ENCODE measurements around the gene AUTS2. TPM values are rescaled to one million over a fixed set of nuclear protein-coding genes. Genes with fewer than 3 reads are reported as not detected.

The AUTS2 gene
- polyA plus RNA-seq, 3 donors: 0.08 to 0.35 TPM; not detected in 1

GRCh38 chr7:69906283-69906995 is 308.2 kb downstream of the AUTS2 start:
- Mint-ChIP-seq H3K4me3 (no peak overlapping the region), H3K36me3 (no peaks in the 10 kb centered on the region), H3K27me3 (ENCODE audit: low read depth in 3 of 3) (no peaks in the 10 kb centered on the region), H3K4me1 (no peaks in the 10 kb centered on the region), H3K9me3 (peaks cover 2 to 13% (median 11%) of the 10 kb centered on the region in 7 donors), H3K27ac (no peak overlapping the region)
- H2AFZ ChIP-seq (ENCODE audit: insufficient read depth, low read depth, low read length, poor library complexity, severe bottlenecking): no peak overlapping the region
- H3K36me3 ChIP-seq (replicated peaks in 1 of 2; ENCODE audit: control insufficient read depth in 1 of 2, insufficient read depth in 2 of 2, low read length in 2 of 2): no peaks in the 10 kb centered on the region
- intact Hi-C loops (cut with micrococcal nuclease): no loop called here
- H3K9me3 ChIP-seq (replicated peaks in 1 of 2; ENCODE audit: control insufficient read depth in 1 of 2, insufficient read depth in 1 of 2, low read length in 2 of 2): peaks cover 7 to 15% of the 10 kb centered on the region in 2 donors
- H3K79me2 ChIP-seq (ENCODE audit: insufficient read depth, low read length): no peaks in the 10 kb centered on the region
- H3K4me1 ChIP-seq (ENCODE audit: control insufficient read depth in 1 of 2, insufficient read depth in 2 of 2, low read length in 2 of 2): no peaks in the 10 kb centered on the region
- 62% methylated on average over 8 of the region's 8 CpGs for WGBS (ENCODE audit: insufficient coverage)
- no peak overlapping the region for H3K4me3 ChIP-seq (replicated peaks in 1 of 3; ENCODE audit: low read depth in 2 of 3, low read length in 3 of 3)
- DNase-seq: no peak
- no peak overlapping the region for H3K4me2 ChIP-seq (replicated peaks; ENCODE audit: extremely low read depth, low read length, poor library complexity, severe bottlenecking)
- no peak for TF ChIP-seq CTCF (IDR thresholded peaks at IDR 0.05)
- H4K20me1 ChIP-seq (ENCODE audit: insufficient read depth, low read length): no peaks in the 10 kb centered on the region
- no peaks in the 10 kb centered on the region for H3K27me3 ChIP-seq (ENCODE audit: control insufficient read depth in 2 of 2, insufficient read depth in 2 of 2, low read length in 2 of 2)
- no peak overlapping the region for H3K27ac ChIP-seq (ENCODE audit: low read depth in 1 of 2, low read length in 2 of 2)
- no peak overlapping the region for H3K9ac ChIP-seq (ENCODE audit: insufficient read depth, low read length, poor library complexity, severe bottlenecking)

GRCh38 chr7:69907720-69908119 is 309.4 kb downstream of the AUTS2 start:
- intact Hi-C loops (cut with micrococcal nuclease): no loop called here
- Histone ChIP-seq H3K27ac (ENCODE audit: low read depth in 1 of 2, low read length in 2 of 2) (no peak overlapping the region), H3K27me3 (ENCODE audit: control insufficient read depth in 2 of 2, insufficient read depth in 2 of 2, low read length in 2 of 2) (no peaks in the 10 kb centered on the region), H4K20me1 (ENCODE audit: insufficient read depth, low read length) (no peaks in the 10 kb centered on the region), H3K9me3 (replicated peaks in 1 of 2; ENCODE audit: control insufficient read depth in 1 of 2, insufficient read depth in 1 of 2, low read length in 2 of 2) (peaks cover 10 to 25% of the 10 kb centered on the region in 2 donors), H3K4me3 (replicated peaks in 1 of 3; ENCODE audit: low read depth in 2 of 3, low read length in 3 of 3) (no peak overlapping the region), H3K4me2 (replicated peaks; ENCODE audit: extremely low read depth, low read length, poor library complexity, severe bottlenecking) (no peak overlapping the region), H3K4me1 (ENCODE audit: control insufficient read depth in 1 of 2, insufficient read depth in 2 of 2, low read length in 2 of 2) (no peaks in the 10 kb centered on the region), H3K9ac (ENCODE audit: insufficient read depth, low read length, poor library complexity, severe bottlenecking) (no peak overlapping the region), H3K79me2 (ENCODE audit: insufficient read depth, low read length) (no peaks in the 10 kb centered on the region), H3K36me3 (replicated peaks in 1 of 2; ENCODE audit: control insufficient read depth in 1 of 2, insufficient read depth in 2 of 2, low read length in 2 of 2) (no peaks in the 10 kb centered on the region), H2AFZ (ENCODE audit: insufficient read depth, low read depth, low read length, poor library complexity, severe bottlenecking) (no peak overlapping the region)
- Mint-ChIP-seq H3K4me3 (no peak overlapping the region), H3K27ac (no peak overlapping the region), H3K27me3 (ENCODE audit: low read depth in 3 of 3) (no peaks in the 10 kb centered on the region), H3K36me3 (no peaks in the 10 kb centered on the region), H3K4me1 (no peaks in the 10 kb centered on the region), H3K9me3 (peaks cover 4 to 19% (median 17%) of the 10 kb centered on the region in 7 donors)
- no peak for TF ChIP-seq CTCF (IDR thresholded peaks at IDR 0.05)
- DNase-seq: no peak

All from CD14-positive monocyte (primary cell).